HG02759 (cell line): ENCODE measurements around the gene DDX5.

Source experiments
- ATAC-seq: cut with Tn5 transposase; IDR thresholded peaks from one replicate; pipeline ENCODE4 v1.9.1; 2021; ENCODE audit warnings: mild to moderate bottlenecking, moderate library complexity; ENCODE audit not compliant: unreplicated experiment

The DDX5 gene

GRCh38 chr17:64448665-64449512 lies 57.2 kb downstream of the DDX5 start, which contains the start of gene MILR1:
Gene MILR1, plus strand, starts transcription at chr17:64449115. Its CDS starts 54 bp downstream, at chr17:64449169.
- ATAC-seq = no peak
